Sigmoid colon (tissue), 4 donors: ENCODE measurements around the gene MTG2.

Source experiments
- POLR2A ChIP-seq, 2 donors: fragments of 450-650 bp; IDR thresholded peaks; one replicate each; pipeline ENCODE4 v1.6.1; 2016; ENCODE audit warnings: antibody characterized with exemption in 2 of 2, mild to moderate bottlenecking in 2 of 2, moderate library complexity in 2 of 2
- POLR2AphosphoS5 ChIP-seq, 4 donors: sonication (generic); formaldehyde crosslinking; IDR thresholded peaks; one replicate each; pipeline ENCODE4 v1.6.1; 2017; ENCODE audit warnings: antibody characterized with exemption in 4 of 4
- TF ChIP-seq, protein P1 (sequence below), 4 experiments: fragments of 450-650 bp in 3 of 4; fragments of 200-600 bp in 1 of 4; IDR thresholded peaks; one replicate each; pipeline ENCODE4 v1.5.1; 2016 to 2019; ENCODE audit warnings: antibody characterized with exemption in 4 of 4, mild to moderate bottlenecking in 3 of 4, moderate library complexity in 2 of 4

DNA sequence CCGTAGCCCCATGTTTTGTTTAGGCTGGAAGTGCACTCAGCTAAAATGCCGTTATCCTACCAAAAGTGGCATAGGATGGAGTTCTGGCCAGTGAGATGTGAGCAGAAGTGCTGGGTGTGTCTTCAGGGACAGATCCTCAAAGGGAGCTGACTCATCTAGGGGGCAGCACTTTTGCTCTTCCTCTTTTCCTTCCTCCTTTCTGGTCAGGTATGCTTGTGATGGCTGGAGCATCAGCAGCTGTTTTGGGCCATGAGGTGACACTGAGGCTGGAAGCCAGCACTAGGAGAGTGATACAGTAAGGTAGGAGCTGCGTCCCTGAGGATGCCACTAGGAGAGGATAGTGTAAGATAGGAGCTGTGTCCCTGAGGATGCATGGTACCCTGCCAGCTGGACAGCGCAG is 50.9 kb downstream of the MTG2 start:
- TF ChIP-seq, protein P1, sequence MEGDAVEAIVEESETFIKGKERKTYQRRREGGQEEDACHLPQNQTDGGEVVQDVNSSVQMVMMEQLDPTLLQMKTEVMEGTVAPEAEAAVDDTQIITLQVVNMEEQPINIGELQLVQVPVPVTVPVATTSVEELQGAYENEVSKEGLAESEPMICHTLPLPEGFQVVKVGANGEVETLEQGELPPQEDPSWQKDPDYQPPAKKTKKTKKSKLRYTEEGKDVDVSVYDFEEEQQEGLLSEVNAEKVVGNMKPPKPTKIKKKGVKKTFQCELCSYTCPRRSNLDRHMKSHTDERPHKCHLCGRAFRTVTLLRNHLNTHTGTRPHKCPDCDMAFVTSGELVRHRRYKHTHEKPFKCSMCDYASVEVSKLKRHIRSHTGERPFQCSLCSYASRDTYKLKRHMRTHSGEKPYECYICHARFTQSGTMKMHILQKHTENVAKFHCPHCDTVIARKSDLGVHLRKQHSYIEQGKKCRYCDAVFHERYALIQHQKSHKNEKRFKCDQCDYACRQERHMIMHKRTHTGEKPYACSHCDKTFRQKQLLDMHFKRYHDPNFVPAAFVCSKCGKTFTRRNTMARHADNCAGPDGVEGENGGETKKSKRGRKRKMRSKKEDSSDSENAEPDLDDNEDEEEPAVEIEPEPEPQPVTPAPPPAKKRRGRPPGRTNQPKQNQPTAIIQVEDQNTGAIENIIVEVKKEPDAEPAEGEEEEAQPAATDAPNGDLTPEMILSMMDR (IDR thresholded peaks at IDR 0.05), result no peak
- TF ChIP-seq POLR2AphosphoS5 (IDR thresholded peaks at IDR 0.05), result no peak
- TF ChIP-seq POLR2A (IDR thresholded peaks at IDR 0.05), result no peak
